Aorta (tissue), 5 donors: ENCODE measurements around the gene SHROOM1. TPM values are rescaled to one million over a fixed set of nuclear protein-coding genes. Genes with fewer than 3 reads are reported as not detected.
A peak's percentile ranks its signal among the peaks of the same experiment; 100 is the strongest.

Experiments used
- ATAC-seq: fragments of 200-7000 bp; cut with Tn5 transposase; one replicate; pipeline ENCODE4 v1.9.1; 2022; ENCODE audit warnings: moderate library complexity; ENCODE audit not compliant: low FRiP score
- DNase-seq, 2 donors: peaks; one replicate each; pipeline ENCODE4 v3.0.0-alpha.2; 2020
- H3K27ac ChIP-seq, 2 donors: one replicate each; pipeline ENCODE4 v1.5.1; 2013; ENCODE audit warnings: low read length in 2 of 2, mild to moderate bottlenecking in 2 of 2, moderate library complexity in 2 of 2, control low read depth in 1 of 2, inconsistent platforms in 1 of 2, low read depth in 1 of 2
- H3K27me3 ChIP-seq, 2 donors: one replicate each; pipeline ENCODE4 v1.6.1; 2013; ENCODE audit warnings: control low read depth in 1 of 2, low read length in 1 of 2, mild to moderate bottlenecking in 1 of 2, moderate library complexity in 1 of 2; ENCODE audit not compliant: insufficient read depth in 2 of 2, control insufficient read depth in 1 of 2
- H3K36me3 ChIP-seq, 2 donors: one replicate each; pipeline ENCODE4 v1.6.1; 2013; ENCODE audit warnings: control low read depth in 1 of 2, low read length in 1 of 2, mild to moderate bottlenecking in 1 of 2; ENCODE audit not compliant: insufficient read depth in 2 of 2, control insufficient read depth in 1 of 2
- H3K4me1 ChIP-seq, 2 donors: one replicate each; pipeline ENCODE4 v1.6.1; 2013; ENCODE audit warnings: low read length in 2 of 2, control low read depth in 1 of 2, mild to moderate bottlenecking in 1 of 2, moderate library complexity in 1 of 2; ENCODE audit not compliant: insufficient read depth in 2 of 2, control insufficient read depth in 1 of 2
- H3K4me3 ChIP-seq, 2 donors: one replicate each; pipeline ENCODE4 v1.5.1; 2013; ENCODE audit warnings: low read length in 2 of 2, control low read depth in 1 of 2, mild to moderate bottlenecking in 1 of 2
- H3K9me3 ChIP-seq: one replicate; pipeline ENCODE4 v1.6.1; 2013; ENCODE audit warnings: mild to moderate bottlenecking, low read length; ENCODE audit not compliant: control insufficient read depth
- WGBS, 2 donors: extraction: QIAGEN DNeasy Blood & Tissue Kit; methylation state at CpG; one replicate each; pipeline ENCODE4 v1.1.7; 2013; 5-methylcytosine and 5-hydroxymethylcytosine counted together
- intact Hi-C, 2 donors: fragments of 100-400 bp; cut with DNase I; formaldehyde crosslinking; loops; one replicate each; pipeline versions ENCODE4 v1.14.2 to v1.15.0; 2022
- polyA plus RNA-seq, 2 donors: library from polyadenylated mRNA; stranded (reverse); fragments of 200-250 nt; gene quantifications; one replicate each; pipeline ENCODE4 v1.2.3, GENCODE V29; 2013
- total RNA-seq, 2 donors: library from RNA; stranded (reverse); fragmentation: NEBNext Ultra II Directional; extraction: Animal tissue kit (Norgen Biotek cat#: 25700); gene quantifications; one replicate each; pipeline ENCODE4 v1.2.1, GENCODE V29; 2021
- donor health status: healthy with polysubstance abuse.
- donor health status: Bipolar disorder and iron deficiency.
- donor health status: DM: no; HTN: no; CAD: no.
- donor health status: DM: no; HTN: no; CAD: no.
- donor health status: DM: yes; HTN: yes; CAD: no.

Gene SHROOM1
- total and polyA plus RNA-seq, 4 donors, result 1.4 to 15.0 (median 8.9) TPM

DNA sequence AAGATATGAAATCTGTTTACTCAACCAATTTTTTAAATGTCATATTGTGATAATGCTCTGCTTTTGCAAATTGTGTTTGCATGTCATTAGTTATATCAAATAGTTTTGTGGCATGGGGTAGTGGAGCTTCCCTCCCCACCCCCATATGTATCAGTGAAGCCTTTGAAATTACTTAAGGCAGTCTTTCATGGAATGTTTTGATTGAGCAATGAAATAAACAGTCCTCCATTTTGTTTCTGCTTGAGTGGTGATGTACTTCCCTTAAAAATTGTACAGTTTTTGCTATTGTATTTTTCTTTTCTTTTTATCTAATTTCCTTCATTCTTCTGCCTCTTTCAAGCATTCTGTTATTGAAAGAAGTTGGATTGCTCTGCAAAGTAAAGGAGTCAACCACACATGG, 13.9 kb downstream of the SHROOM1 start:
- Histone ChIP-seq H3K4me3 (no peak overlapping the region), H3K27me3 (no peaks in the 10 kb centered on the region), H3K4me1 (no peaks in the 10 kb centered on the region), H3K36me3 (no peaks in the 10 kb centered on the region), H3K9me3 (no peaks in the 10 kb centered on the region), H3K27ac (no peak overlapping the region)
- DNase-seq (no peak), ATAC-seq (no peak)
- intact Hi-C loops, result no loop called here

DNA sequence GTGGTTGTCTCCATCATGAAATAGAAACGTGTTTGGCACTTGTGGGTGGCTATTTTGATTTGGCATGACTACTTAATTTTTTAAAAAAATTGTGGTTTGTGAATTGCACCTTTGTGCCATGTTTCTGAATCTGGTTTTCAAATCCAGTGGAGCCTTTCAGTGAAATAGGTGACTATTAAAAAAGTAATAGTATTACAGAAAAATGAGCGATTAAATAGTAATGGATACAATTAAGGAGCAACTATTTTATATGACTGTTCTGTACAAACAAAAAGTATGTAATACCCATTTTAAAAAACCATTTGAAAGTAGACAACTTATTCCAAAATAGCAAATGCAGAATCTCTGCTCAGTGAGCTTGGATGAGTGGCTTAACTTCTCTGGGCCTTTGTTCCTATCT, 14.4 kb downstream of the SHROOM1 start:
- Histone ChIP-seq H3K36me3 (no peaks in the 10 kb centered on the region), H3K4me1 (no peaks in the 10 kb centered on the region), H3K9me3 (no peaks in the 10 kb centered on the region), H3K27ac (no peak overlapping the region), H3K27me3 (no peaks in the 10 kb centered on the region), H3K4me3 (no peak overlapping the region)
- ATAC-seq (no peak), DNase-seq (no peak)
- WGBS, 2 donors, result 78 to 81% methylated on average over 2 of the region's 2 CpGs
- intact Hi-C loops, result no loop called here

DNA sequence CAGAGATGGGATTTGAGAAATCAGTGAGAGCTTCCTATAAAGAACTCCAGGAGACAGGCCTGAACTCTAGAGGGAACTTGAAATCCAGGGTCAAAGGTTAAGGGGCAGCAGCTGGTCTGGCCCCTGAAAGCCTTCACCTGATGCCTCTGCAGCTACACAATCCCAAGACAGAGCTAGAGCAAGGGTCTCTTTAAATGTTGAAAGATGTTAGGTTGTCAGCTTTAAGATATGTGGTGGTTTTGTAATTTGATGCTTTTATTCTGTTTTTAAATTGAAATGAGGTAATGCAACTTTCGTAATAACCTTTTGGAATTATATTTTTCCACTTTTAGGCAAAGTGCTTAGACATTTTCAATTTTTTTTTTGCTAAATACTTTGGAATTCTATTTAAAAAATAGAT, 15.0 kb downstream of the SHROOM1 start:
- no peak overlapping the region for H3K4me3 ChIP-seq
- no peaks in the 10 kb centered on the region for H3K4me1 ChIP-seq
- ATAC-seq (no peak), DNase-seq (no peak)
- no peaks in the 10 kb centered on the region for H3K27me3 ChIP-seq
- no peaks in the 10 kb centered on the region for H3K36me3 ChIP-seq
- 86 to 89% methylated on average over 1 of the region's 1 CpG for WGBS, 2 donors
- no peak overlapping the region for H3K27ac ChIP-seq
- intact Hi-C loops, result no loop called here
- no peaks in the 10 kb centered on the region for H3K9me3 ChIP-seq

DNA sequence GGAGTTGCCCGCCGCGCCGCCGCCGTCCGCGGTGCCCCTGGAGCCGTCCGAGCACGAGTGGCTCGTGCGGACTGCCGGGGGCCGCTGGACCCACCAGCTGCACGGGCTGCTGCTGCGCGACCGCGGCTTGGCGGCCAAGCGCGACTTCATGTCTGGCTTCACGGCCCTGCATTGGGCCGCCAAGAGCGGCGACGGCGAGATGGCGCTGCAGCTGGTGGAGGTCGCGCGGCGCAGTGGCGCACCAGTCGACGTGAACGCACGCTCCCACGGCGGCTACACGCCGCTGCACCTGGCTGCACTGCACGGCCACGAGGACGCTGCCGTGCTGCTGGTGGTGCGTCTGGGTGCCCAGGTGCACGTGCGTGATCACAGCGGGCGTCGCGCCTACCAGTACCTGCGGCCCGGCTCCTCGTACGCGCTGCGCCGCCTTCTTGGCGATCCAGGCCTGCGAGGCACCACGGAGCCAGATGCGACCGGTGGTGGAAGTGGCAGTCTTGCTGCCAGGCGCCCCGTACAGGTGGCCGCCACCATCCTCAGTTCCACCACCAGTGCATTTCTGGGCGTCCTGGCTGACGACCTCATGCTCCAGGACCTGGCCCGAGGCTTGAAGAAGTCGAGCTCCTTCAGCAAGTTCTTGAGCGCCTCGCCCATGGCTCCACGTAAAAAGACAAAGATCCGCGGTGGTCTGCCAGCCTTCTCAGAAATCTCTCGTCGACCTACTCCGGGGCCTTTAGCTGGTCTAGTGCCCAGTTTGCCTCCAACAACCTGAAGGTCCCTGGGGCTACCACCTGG, 15.7 kb downstream of the SHROOM1 start:
- Histone ChIP-seq H3K36me3 (no peaks in the 10 kb centered on the region), H3K4me1 (no peaks in the 10 kb centered on the region), H3K27ac (no peak overlapping the region), H3K27me3 (no peaks in the 10 kb centered on the region), H3K9me3 (no peaks in the 10 kb centered on the region), H3K4me3 (no peak overlapping the region)
- DNase-seq (no peak), ATAC-seq (no peak)
- 60% methylated on average over 65 to 81 of the region's 81 CpGs for WGBS, 2 donors
- intact Hi-C loops, result no loop called here

DNA sequence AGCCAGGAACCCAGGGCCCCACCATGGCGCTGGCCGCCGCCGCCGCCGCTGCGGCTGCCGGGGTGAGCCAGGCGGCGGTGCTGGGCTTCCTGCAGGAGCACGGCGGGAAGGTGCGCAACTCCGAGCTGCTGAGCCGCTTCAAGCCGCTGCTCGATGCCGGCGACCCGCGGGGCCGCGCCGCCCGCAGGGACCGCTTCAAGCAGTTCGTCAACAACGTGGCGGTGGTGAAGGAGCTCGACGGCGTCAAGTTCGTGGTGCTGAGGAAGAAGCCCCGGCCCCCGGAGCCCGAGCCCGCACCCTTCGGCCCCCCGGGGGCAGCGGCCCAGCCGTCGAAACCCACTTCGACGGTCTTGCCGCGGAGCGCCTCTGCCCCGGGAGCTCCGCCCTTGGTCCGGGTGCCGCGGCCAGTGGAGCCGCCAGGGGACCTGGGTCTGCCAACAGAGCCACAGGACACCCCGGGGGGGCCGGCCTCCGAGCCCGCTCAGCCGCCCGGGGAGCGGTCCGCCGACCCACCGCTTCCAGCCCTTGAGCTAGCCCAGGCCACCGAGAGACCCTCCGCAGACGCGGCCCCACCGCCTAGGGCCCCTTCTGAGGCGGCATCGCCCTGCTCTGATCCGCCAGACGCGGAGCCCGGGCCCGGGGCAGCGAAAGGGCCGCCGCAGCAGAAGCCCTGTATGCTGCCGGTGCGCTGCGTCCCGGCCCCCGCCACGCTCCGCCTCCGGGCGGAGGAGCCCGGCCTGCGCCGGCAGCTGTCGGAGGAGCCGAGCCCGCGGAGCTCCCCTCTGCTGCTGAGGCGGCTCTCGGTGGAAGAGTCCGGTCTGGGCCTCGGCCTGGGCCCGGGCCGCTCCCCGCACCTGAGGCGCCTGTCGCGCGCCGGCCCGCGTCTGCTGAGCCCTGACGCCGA, 16.6 kb downstream of the SHROOM1 start:
- no peaks in the 10 kb centered on the region for H3K9me3 ChIP-seq
- H3K36me3 ChIP-seq, result no peaks in the 10 kb centered on the region
- peak overlapping the region; percentile 12 to 53 for H3K4me3 ChIP-seq
- 2 to 4% methylated on average over 92 to 110 of the region's 110 CpGs for WGBS, 2 donors
- peak in 1 of 2 donors; percentile 61 for DNase-seq
- no peak overlapping the region for H3K27ac ChIP-seq
- H3K27me3 ChIP-seq, result no peaks in the 10 kb centered on the region
- H3K4me1 ChIP-seq, result no peaks in the 10 kb centered on the region
- intact Hi-C loops, result no loop called here
- peak; percentile 71 for ATAC-seq

DNA sequence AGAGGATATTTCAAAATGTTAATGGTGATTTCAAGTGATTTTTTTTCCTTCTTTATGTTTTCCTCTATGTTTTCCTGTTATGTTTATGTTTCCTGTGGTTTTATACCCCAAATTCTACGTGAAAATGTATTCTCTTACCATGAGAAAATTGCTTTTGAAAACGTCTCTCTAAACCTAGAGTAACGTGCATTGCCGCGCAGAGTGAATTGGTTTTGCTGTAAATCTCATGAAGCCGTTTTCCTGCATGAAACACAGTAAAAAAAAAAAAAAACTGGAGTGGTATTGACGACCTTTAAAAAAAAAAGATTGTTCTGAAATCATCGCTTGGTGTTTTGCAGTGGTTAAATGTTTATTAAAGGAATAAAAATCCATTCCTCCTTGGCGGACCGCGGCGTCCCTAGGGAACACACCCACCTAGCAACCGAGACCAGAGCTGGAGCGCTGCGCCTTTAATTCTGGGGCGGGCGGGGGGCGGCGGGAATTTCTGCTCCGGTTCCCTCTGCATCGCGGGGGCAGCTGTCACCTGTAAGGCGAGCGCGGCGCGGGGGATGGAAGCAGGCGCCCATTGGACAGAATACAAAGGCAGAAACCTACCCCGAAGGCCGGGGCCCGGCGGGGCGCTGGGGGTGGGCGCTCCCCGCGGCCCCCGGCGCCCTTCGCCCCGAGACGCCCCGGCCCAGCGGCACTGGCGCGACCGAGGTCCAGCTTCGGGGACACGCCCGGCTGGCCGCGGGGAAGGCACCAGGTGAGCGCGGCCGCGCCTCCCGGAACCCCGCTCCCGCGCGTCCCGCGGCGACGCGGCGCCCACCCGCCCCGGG, 17.5 kb downstream of the SHROOM1 start, which contains the start of gene SOWAHA:
Gene SOWAHA, plus strand, starts transcription at position 522 of the 818 bp plus-strand sequence. CDS start 320 bp downstream, outside the sequence.
- Histone ChIP-seq H3K27ac (no peak within 1 kb of the TSS), H3K27me3 (no peaks in the 10 kb centered on the region), H3K4me3 (peak within 1 kb of the TSS; percentile 12 to 53), H3K36me3 (no peaks in the 10 kb centered on the region), H3K4me1 (no peaks in the 10 kb centered on the region), H3K9me3 (no peaks in the 10 kb centered on the region)
- intact Hi-C loops, result no loop called here
- ATAC-seq (no peak), DNase-seq (no peak)
- 3 to 4% methylated on average over 51 to 68 of the region's 68 CpGs for whole genome bisulfite sequencing, 2 donors

DNA sequence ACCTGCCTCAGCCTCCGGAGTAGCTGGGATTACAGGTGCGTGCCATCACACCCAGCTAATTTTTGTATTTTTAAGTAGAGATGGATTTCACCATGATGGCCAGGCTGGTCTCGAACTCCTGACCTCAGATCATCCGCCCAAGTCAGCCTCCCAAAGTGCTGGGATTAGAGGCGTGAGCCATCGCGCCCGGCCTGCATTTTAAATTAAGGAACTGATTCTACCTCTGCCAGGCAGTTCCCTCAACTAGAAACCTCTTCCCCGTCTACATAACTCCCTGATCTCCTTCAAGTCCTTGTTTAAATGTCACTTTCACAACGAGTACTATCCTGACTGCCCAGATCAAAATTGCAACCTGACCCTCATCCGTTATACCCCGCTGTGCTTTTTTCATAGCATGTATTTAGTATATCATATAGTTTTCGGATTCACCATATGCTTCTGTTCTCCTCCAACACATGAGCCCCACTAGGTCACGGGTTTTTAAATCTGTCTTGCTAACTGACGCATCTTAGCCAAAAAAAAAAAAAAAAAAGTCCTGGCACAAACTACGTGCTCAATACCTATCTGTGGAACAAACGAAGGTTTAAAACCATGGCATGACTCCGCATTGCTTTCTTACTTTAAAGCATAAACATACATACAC, 18.2 kb downstream of the SHROOM1 start:
- DNase-seq (no peak), ATAC-seq (no peak)
- no peak overlapping the region for H3K4me3 ChIP-seq
- no peaks in the 10 kb centered on the region for H3K27me3 ChIP-seq
- intact Hi-C loops, result no loop called here
- no peaks in the 10 kb centered on the region for H3K36me3 ChIP-seq
- H3K27ac ChIP-seq, result no peak overlapping the region
- WGBS, 2 donors, result 69 to 73% methylated on average over 18 of the region's 18 CpGs
- no peaks in the 10 kb centered on the region for H3K4me1 ChIP-seq
- H3K9me3 ChIP-seq, result no peaks in the 10 kb centered on the region

DNA sequence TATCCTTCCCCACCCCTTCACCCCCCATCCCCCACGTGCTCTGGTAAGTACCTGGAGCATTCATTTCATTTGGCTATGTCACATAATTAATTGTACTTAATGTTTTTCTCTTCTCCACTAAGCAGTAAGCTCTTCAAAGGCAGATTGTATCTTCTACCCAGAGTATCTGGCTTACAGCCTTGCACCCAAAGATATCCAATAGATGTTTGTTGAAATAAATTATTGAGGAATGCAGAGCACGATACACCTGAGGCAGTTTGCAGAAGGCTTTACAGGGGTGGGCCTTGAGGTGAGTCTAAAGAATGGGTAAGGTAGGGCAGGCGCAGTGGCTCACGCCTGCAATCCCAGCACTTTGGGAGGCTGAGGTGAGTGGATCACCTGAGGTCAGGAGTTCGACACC, 19.8 kb downstream of the SHROOM1 start:
- no peaks in the 10 kb centered on the region for H3K4me1 ChIP-seq
- WGBS, 2 donors, result 88 to 92% methylated on average over 5 of the region's 5 CpGs
- H3K36me3 ChIP-seq, result no peaks in the 10 kb centered on the region
- H3K27me3 ChIP-seq, result no peaks in the 10 kb centered on the region
- H3K27ac ChIP-seq, result no peak overlapping the region
- no peaks in the 10 kb centered on the region for H3K9me3 ChIP-seq
- no peak overlapping the region for H3K4me3 ChIP-seq
- intact Hi-C loops, result no loop called here
- ATAC-seq (no peak), DNase-seq (no peak)
